Iris pigment epithelial cell (primary cell): Measurements from ENCODE around the gene NBL1.
"Not testable (repeated sequence)": the region's sequence is repeated elsewhere in the genome, so short reads cannot be mapped to it uniquely, and the experiment has no call there.

Experiments
- DNase-seq: peaks from one replicate; pipeline ENCODE4 v3.0.0-alpha.2; 2011; ENCODE audit warnings: low read depth

The NBL1 gene

DNA sequence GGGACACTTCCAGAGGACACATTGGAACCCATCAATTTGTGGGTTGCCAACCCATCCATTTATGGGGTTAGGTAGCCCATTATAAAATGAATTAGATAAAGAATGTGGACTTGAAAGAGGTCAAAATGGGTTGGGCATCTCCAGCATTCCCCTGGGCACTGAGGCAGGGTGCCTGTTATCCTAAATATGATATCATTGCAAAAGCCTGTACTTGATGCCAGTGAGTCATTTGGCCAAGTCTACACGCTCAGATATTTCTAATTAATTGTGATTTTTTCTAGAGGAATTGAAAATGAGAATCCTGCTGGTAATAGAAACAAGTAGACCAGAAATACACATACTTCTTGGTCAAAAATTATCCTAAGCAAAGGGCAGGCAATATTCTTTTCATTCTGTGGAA is 21.9 kb upstream of the NBL1 start:
- DNase-seq, result no peak

DNA sequence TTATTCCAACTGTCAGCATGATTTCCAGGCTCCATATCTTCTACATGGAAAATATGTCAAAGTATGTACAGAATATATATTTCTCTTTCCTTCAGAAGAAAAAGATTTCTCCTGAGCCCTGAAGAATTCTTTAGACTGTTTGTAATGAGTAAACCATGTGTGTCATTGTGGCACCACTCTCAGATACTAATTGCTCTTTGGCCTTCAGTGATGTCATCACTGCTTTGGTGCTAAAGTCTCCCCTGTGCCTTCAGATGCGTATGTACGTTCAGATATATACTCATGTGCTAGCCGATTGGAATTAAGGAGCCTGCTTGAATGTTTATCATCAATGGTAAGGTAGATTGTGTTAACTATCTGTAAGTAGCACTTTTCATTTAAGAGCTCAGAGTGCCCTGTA is 20.6 kb upstream of the NBL1 start:
- no peak for DNase-seq

DNA sequence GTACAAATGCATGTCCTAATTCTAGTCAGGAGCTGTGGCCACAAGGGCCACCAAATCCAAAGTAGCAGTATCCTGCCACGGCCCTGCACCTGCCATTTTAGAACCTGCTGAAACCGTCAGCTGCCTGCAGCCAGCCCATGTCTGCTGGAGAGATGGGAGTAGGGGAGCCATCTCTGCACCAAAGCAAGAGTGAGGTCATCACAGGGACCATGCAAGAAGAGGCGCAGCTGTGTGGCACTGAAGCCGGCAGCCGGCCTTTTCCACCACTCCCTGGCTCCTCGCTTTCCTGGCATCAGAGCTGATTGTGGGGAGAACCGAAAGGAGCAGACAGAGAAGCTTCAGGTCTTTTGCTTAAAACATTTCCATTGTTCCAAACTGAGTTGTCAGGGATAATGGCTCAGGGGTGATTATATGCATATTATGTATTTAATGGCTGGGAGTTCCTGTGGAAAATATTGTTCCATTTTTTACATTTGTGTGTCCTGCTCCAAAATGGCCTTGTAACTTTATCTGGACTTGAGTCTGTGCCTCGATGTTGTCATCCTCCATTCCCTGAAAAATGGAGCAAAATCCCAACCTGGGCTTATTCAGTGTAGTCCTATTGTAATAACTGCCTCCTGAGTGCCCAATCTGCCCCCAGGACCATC is 18.7 kb upstream of the NBL1 start:
- no peak for DNase-seq

DNA sequence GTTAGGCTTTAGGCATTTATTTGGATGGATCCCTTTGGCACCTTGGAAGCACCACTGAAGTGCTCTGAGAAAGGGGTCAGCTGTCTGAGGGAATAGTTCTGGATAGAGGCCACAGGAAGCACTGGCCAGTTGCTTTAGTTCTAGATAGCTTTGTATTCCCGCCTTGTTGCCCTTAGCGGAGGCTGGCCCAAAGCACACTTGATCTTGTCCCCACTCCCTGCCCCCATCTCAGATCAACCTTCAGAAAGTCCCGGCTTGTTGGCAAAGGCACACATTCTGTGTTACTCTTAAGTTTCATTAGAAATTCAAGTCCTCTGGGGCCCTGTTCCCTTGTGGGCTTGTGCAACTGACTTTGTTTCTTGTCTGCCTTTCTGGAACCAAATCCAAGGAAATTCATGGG is 15.2 kb upstream of the NBL1 start:
- DNase-seq, result no peak

DNA sequence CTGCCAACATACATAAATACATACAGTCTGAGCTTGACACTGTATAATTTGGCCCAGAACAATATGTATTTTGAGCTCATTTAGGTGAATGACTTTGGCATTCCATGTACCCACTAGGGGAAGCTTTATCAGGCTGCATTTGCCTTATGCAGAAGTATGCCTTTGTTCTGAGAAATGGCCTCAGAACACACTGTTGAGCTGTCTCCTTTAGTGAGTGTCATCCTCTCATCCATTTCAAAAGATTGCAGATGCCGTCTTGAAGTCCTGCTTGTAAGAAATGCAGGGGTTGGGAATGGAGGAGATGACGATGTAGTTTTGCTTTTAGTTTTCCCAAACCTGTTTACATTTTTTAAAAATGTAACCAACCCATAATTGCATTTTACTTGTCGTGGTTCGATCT is 14.8 kb upstream of the NBL1 start:
- no peak for DNase-seq

DNA sequence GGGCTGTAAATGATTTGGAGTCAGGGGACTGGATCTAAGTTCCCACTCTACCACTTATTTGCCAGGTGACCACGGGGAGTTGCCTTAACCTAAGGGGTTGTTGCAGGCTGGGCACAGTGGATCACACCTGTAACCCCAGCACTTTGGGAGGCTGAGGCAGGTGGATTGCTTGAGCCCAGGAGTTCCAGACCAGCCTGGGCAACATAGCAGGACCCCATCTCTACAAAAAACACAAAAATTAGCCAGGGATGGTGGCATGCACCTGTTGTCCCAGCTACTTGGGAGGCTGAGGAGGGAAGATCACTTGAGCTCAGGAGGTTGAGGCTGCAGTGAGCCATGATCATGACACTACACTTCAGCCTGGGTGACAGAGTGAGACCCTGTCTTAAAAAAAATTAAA is 13.9 kb upstream of the NBL1 start:
- DNase-seq, result not testable (repeated sequence)

DNA sequence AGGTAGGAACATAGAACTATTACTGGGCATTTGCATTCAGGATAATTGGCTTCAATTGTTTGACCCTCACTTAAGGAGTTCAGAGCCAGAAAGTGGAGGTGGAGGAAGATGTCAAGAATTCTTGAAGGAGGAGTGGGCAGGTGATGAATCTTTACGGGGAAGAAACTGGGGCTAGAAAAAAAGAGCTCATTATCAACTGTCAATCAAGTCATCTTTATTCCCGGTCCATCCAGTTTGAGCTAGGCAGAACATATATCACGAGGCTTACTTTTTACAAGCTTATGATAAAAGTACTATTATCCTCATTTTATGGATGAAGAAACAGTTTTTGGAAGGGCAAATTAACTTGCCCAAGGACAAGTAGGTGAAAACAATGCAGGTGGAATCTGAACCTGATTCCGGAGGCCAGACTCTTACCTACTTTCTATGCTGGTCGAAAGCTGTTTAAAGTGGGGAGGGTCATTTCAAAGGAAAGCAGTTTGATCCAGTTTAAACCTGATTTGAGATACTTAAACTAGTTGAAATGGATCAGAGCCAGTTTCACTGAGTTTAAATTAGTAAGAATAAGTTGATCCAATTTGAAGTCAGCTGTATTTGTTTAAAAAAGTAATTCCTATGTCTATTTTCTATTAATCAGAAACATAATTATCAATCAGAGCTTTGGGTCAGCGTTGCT is 13.3 kb upstream of the NBL1 start:
- DNase-seq, result no peak

DNA sequence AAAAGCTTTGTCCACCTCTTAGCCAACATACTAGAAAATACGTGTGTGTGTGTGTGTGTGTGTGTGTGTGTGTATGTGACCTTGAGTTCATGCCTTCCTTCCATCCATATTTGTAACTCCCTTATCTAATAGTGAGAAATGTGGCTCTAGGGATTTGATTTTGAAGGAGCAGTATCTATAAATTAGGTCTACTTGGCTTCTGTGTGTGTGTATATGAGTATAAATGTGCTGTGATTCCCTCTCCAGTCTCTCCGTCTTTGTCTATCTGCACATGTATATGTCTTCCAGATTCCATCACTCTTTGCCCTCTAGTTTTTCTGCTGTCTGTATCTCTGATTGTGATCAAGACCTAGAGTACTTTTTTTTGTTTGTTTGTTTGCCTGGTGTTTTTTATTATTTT is 11.9 kb upstream of the NBL1 start:
- DNase-seq, result no peak

DNA sequence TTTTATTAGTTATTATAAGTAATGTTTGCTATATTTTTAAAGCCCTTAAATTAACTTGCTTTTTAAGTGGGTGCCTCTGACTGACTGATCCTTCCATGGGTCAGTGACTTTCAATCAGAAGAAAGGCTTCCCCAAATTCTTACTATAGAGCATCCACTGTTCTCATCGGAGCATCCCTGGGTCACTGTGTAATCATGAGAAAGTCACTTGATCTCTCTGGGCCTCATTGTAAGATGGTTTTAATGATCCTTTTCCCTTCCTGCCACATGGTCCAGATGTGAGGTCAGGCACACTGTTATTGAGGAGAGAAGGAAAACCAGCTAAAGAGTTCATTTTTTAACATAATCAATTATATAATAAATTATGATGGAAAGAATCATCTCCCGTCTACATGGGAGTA is 11.0 kb upstream of the NBL1 start:
- no peak for DNase-seq

DNA sequence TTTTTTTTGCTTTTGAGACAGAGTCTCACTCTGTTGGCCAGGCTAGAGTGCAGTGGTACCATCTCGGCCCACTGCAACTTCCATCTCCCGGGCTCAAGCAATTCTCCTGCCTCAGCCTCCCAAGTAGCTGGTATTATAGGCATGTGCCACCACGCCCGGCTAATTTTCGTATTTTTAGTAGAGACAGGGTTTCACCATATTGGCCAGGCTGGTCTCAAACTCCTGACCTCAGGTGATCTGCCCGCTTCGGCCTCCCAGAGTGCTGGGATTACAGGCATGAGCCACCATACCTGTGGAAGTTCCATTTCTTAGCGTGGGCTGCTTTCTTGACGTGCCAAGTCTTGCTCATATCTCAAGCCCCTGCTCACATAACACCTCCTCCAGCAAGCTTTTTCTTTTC is 9.0 kb upstream of the NBL1 start:
- not testable (repeated sequence) for DNase-seq

DNA sequence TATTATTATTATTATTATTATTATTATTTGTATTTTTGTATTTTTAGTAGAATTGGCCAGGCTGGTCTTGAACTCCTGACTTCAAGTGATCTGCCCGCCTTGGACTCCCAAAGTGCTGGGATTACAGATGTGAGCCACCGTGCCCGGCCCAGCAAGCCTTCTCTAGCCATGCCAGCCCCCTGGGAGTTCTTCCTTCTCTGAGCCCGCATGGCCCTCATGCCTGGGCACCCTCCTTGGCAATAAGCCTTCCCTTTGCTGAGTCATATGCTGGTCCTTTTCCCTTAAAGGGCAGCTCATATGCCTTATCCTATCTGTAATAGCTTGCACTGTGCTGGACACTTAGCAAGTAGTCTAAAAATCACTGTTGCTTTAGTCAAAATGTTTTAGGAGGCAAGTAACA is 8.5 kb upstream of the NBL1 start:
- no peak for DNase-seq

DNA sequence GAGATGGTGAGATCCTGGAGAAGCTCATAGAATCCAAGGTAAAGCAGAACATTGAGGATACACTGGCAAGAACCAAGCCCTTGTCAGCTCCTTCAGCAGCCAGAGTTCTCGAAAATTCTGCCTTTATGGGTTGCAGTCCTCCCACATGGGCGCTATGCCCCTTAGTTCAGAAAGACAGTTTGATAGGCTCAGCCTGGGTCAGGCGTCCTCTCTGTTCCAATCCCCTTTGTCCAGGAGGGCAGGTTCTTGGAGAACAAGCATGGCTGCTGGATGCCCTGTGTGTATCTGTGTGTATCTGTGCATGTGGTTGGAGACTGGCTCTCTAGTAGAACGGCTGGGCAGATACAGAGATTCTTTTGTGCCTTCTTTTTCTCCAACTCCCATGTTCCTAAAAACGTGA is 8.0 kb upstream of the NBL1 start:
- no peak for DNase-seq

DNA sequence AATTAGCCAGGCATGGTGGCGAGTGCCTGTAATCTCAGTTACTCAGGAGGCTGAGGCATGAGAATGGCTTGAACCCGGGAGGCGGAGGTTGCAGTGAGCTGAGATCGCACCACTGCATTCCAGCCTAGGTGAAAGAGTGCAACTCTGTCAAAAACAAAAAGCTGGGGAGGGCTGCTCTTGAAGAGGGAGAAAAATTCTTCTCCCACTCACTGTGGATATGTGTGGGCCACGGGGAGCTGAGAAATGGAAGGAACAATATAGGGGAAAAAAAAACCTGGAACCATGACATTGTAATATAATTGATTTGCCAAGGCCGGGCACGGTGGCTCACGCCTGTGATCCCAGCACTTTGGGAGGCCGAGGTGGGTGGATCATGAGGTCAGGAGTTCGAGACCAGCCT is 7.4 kb upstream of the NBL1 start:
- DNase-seq, result not testable (repeated sequence)

DNA sequence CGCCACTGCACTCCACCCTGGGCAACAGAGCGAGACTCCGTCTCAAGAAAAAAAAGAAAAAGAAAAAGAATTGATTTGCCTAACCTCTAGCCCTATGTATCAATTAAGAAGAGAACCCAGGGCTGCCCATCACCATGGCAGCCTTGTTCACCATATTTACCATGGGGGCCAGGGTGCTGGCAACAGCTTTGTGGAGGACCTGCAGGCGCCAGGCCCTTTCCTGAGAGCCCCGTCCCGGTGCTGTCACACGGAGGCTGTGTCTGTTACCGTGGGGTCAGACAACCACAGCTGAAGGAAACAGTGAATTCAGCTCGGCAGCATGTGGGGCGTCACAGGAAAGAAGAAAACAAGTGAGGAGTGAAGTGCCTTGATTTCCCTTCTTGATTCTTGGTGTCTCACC is 6.5 kb upstream of the NBL1 start:
- no peak for DNase-seq

DNA sequence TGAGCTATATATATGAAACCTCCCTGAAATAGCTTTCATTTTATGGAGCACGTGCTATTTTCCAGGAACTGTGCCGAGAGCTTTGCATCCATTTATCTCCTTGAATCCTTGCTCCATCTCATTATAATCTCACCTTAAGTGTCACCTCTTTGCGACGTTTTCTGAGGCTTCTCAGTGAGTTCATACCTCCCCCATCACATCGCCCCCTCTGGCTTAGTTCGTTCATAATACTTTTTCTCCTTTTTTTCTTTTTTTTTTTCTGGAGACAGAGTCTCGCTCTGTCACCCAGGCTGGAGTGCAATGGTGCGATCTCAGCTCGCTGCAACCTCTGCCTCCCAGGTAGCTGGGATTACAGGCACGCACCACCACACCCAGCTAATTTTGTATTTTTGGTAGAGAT is 4.9 kb upstream of the NBL1 start:
- not testable (repeated sequence) for DNase-seq

DNA sequence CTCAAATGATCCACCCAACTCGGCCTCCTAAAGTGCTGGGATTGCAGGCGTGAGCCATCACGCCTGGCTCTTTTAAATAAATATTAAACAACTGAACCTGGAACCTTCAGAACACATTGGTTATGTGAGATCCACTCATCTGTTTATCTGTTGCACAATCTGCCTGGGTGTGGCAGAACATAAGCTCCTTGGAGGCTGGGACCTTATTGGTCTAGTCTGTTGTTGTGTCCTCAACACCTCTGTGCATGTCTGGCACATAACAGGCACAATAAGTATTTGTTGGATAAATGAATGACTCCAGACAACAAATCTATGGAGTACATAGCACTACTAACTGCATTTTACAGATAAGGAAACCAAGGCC is 4.1 kb upstream of the NBL1 start:
- DNase-seq, result peak; percentile 79

DNA sequence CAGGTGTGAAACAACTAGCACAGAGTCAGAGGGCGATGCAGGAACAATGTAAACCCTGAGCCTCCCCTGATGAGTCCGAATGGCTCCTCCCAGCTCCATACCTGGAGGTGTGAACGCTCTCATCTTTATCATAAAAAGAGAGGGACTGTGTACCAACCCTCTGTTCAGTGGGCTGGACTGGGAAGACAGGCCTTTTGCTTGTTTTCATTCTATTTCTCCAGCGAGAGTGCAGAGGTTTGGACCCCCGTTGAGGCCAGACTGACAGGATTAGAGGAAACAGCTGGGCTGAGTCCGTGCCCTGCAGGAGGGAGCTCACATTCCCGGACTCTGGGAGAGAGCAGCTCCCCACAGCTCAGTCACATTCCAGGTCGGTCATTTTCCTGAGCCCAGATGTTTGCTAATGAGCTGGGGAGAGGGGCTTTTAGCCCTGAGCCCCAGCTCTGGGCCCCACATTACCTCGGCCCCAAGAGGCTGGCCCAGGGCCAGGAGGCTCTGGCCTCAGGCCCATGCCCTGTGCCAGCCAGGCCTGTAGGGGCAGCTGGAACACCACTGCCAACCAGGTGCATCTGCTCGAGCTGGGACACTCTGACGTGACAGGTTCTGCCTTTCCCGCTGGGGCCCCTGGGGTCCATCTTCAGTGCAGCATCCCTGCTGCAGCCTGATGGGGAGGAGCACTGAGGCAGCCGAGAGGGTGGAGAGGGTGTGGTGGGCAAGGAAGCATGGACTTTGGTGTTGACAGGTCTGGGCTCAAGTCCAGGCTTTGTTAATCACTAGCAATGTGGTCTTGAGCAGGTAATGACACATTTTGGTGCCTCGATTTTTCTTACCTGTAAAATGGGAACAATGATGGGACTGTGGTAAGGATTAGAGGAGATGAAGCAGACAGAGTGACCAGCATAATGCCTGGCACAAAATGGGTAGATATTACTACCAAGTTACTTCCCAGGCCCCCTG is 3.5 kb upstream of the NBL1 start:
- DNase-seq, result no peak

DNA sequence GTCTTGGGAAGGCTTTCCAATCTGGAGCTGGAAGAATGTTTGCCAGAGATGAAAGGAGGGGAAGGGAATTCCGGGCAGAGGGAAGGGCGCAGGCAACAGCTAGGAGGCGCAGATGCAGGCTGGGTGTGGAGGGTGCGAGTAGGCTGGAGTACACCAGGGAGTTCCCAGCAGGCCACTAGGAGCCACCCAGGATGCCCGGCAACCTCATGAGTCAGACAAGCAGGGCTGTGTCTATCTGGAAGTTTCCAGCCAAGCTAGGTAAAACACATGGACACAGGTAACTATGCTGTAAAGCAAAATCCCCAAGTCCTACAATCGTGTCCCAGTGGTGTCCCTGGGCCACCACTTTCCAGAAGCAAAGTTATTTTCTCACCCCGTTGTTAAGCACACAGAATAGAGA is 990 bp upstream of the NBL1 start:
- no peak for DNase-seq

DNA sequence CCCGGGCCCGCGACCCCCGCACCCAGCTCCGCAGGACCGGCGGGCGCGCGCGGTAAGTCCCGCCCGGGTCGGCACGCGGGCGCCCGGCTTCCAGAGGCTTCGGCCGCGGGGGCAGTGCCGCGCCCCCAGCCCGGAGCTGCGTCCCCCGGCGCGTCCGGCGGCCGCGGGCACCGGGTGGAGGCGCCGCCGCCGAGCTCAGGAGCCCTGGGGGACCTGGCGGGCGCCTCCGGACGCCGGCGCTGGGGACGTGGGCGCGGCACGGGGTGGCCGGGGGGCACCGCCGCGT is 227 bp downstream of the NBL1 start:
- no peak for DNase-seq

DNA sequence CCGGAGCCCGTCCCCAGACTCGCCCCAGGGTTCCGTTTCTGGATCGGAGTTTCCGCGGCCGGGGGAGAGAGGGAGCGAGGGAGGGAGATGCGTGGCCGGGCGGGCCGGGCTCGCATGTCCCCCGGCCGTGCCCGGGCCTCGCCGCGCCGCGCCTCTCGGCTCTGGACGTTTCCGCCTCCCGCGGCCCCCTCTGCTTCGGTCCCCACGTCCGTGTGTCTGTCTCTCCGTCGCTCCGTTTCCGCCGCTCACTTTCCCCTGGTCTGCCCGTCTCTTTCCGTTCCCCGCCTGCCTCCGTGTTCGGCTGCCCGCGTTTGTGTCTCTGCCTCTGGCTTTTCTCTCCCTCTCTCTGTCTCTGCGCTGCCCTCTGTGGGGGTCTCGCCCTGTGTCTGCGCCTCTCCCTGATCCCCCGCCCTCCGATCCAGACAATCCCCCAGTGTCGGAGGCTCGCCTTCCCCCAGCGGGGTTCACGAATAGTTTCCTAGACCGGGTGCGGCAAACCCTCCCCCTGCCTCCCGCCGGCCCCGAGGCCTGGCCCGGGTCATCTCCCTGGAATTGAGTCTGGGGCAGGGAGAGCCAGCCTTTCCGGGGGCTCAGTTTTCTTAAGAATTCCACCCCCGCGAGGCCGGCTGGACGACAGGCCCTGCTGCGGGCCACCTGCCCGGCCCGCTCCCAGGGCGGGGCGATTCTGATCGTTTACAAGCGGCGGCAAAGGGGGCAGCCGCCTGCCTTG is 735 bp downstream of the NBL1 start:
- DNase-seq, result no peak

DNA sequence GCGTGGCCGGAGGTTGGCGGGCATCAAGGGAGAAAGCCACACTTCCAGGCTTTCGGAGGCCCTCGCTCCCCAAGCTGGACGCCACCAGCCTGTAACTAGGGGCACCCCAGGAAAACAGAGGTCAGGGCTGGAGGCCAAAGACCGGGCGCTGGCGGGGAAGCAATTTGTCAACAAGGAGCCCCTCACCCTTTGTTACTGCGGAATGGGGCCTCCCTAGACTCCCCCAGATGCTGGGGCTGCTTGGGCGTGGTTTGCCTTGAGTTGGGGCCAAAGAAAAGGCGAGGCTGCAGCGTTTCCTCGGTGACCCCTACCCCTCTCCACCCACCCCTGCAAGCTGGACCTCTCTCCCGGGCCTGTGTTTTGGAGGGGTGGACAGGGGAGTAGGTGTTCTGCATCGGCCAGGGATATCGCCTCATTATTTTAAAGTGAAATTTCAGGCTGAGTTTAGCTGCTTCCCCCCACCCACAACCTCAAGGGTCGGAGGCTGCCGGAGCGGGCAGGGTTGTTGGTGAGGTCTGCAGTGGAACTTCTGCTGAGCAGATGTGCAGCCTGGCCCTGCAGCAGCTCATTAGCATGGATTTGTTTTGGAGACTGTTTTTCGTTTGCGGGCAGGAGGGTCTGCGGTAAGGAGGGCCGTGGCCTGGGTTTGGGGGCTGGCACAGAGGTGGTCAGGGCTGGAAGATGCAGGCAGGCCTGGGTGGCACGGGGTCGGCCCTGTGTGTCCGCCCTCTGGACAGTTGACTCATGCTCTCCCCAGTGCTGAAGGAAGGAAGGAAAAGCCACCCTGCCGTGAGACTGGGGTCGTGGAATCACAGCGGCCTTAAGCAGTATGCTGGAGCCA is 1.5 kb downstream of the NBL1 start:
- no peak for DNase-seq
